ENCODE data around the gene PEX26. TPM values are rescaled to one million over a fixed set of nuclear protein-coding genes. Genes with fewer than 3 reads are reported as not detected.
A peak's percentile ranks its signal among the peaks of the same experiment; 100 is the strongest.
"Not testable (repeated sequence)": the region's sequence is repeated elsewhere in the genome, so short reads cannot be mapped to it uniquely, and the experiment has no call there.

Gene PEX26
- polyA plus RNA-seq, 6 donors from 2014 or later: 1.0 to 4.3 (median 2.4) TPM

- DNase-seq (no peak), ATAC-seq (ENCODE audit: low read depth in 2 of 2) (no peak)
- Mint-ChIP-seq H3K9me3 (no peaks in the 10 kb centered on the region), H3K27ac (no peak overlapping the region), H3K4me3 (peak overlapping the region in 5 of 8 donors; percentile 2 to 53 (median 30)), H3K27me3 (peaks cover 22 to 41% (median 26%) of the 10 kb centered on the region in 3 donors), H3K4me1 (peaks cover 27 to 36% (median 36%) of the 10 kb centered on the region in 3 donors), H3K36me3 (no peaks in the 10 kb centered on the region)
Measured at GRCh38 chr22:18113680-18114394, 36.0 kb downstream of the PEX26 start.

- no peaks in the 10 kb centered on the region for H3K36me3 Mint-ChIP-seq
- DNase-seq: no peak
- H3K9me3 Mint-ChIP-seq: no peaks in the 10 kb centered on the region
- peaks cover 18 to 38% (median 23%) of the 10 kb centered on the region in 3 donors for H3K27me3 Mint-ChIP-seq
- peaks cover 32 to 41% (median 39%) of the 10 kb centered on the region in 3 donors for H3K4me1 Mint-ChIP-seq
- ATAC-seq (ENCODE audit: low read depth in 2 of 2): no peak
- H3K27ac Mint-ChIP-seq: no peak overlapping the region
- peak overlapping the region in 2 of 8 donors; percentile 7 to 30 for H3K4me3 Mint-ChIP-seq
Measured at GRCh38 chr22:18114495-18114894, 36.7 kb downstream of the PEX26 start.

- H3K27ac Mint-ChIP-seq: peak overlapping the region in 1 of 6 donors; percentile 3
- peaks cover 30 to 41% (median 39%) of the 10 kb centered on the region in 3 donors for H3K4me1 Mint-ChIP-seq
Measured at GRCh38 chr22:18114976-18115652, 37.3 kb downstream of the PEX26 start.

GRCh38 chr22:18115906-18116371 lies 38.1 kb downstream of the PEX26 start:
- DNase-seq: no peak
- peaks cover 4 to 25% (median 19%) of the 10 kb centered on the region in 3 donors for H3K27me3 Mint-ChIP-seq
- H3K9me3 Mint-ChIP-seq: no peaks in the 10 kb centered on the region
- H3K4me1 Mint-ChIP-seq: peaks cover 30 to 41% (median 38%) of the 10 kb centered on the region in 3 donors
- no peak overlapping the region for H3K27ac Mint-ChIP-seq
- ATAC-seq (ENCODE audit: low read depth in 2 of 2): no peak
- H3K4me3 Mint-ChIP-seq: peak overlapping the region in 1 of 8 donors; percentile 61
- H3K36me3 Mint-ChIP-seq: no peaks in the 10 kb centered on the region

More at GRCh38 chr22:18114976-18115652, 37.3 kb downstream of the PEX26 start:
- DNase-seq: no peak
- Mint-ChIP-seq H3K4me3 (peak overlapping the region in 1 of 8 donors; percentile 59), H3K36me3 (no peaks in the 10 kb centered on the region), H3K27me3 (peaks cover 12 to 32% (median 19%) of the 10 kb centered on the region in 3 donors), H3K9me3 (no peaks in the 10 kb centered on the region)
- ATAC-seq (ENCODE audit: low read depth in 2 of 2): no peak

- peaks cover 0 to 19% (median 18%) of the 10 kb centered on the region in 3 donors for H3K27me3 Mint-ChIP-seq
- H3K9me3 Mint-ChIP-seq: no peaks in the 10 kb centered on the region
- no peak for DNase-seq
- no peaks in the 10 kb centered on the region for H3K36me3 Mint-ChIP-seq
- no peak for ATAC-seq (ENCODE audit: low read depth in 2 of 2)
- no peak overlapping the region for H3K4me3 Mint-ChIP-seq
- no peak overlapping the region for H3K27ac Mint-ChIP-seq
- H3K4me1 Mint-ChIP-seq: peaks cover 28 to 35% (median 31%) of the 10 kb centered on the region in 3 donors
Measured at GRCh38 chr22:18116634-18117033, 38.8 kb downstream of the PEX26 start.

- Mint-ChIP-seq H3K27ac (no peak overlapping the region), H3K4me1 (peaks cover 27 to 35% (median 28%) of the 10 kb centered on the region in 3 donors), H3K36me3 (no peaks in the 10 kb centered on the region), H3K27me3 (peaks cover 0 to 12% (median 6%) of the 10 kb centered on the region in 3 donors), H3K4me3 (no peak overlapping the region), H3K9me3 (no peaks in the 10 kb centered on the region)
- ATAC-seq (ENCODE audit: low read depth in 2 of 2): no peak
- DNase-seq: no peak
Measured at GRCh38 chr22:18118345-18118915, 40.6 kb downstream of the PEX26 start.

- no peaks in the 10 kb centered on the region for H3K9me3 Mint-ChIP-seq
- peak overlapping the region in 4 of 6 donors; percentile 17 to 63 (median 56) for H3K27ac Mint-ChIP-seq
- no peak for DNase-seq
- ATAC-seq (ENCODE audit: low read depth in 2 of 2): peak; percentile 12 to 40
- no peak overlapping the region for H3K4me3 Mint-ChIP-seq
- H3K36me3 Mint-ChIP-seq: no peaks in the 10 kb centered on the region
- peaks cover 0 to 1% (median under 1%) of the 10 kb centered on the region in 3 donors for H3K27me3 Mint-ChIP-seq
- H3K4me1 Mint-ChIP-seq: peaks cover 15 to 23% (median 17%) of the 10 kb centered on the region in 3 donors
Measured at GRCh38 chr22:18119409-18120110, 41.8 kb downstream of the PEX26 start.

GRCh38 chr22:18120857-18121256 lies 43.1 kb downstream of the PEX26 start:
- ATAC-seq (ENCODE audit: low read depth in 2 of 2) (no peak), DNase-seq (no peak)
- Mint-ChIP-seq H3K9me3 (no peaks in the 10 kb centered on the region), H3K27me3 (no peaks in the 10 kb centered on the region), H3K4me1 (peaks cover 15 to 17% (median 15%) of the 10 kb centered on the region in 3 donors), H3K27ac (no peak overlapping the region), H3K36me3 (no peaks in the 10 kb centered on the region), H3K4me3 (peak overlapping the region in 1 of 8 donors; percentile 34)

GRCh38 chr22:18121506-18121905 lies 43.7 kb downstream of the PEX26 start:
- no peaks in the 10 kb centered on the region for H3K27me3 Mint-ChIP-seq
- H3K36me3 Mint-ChIP-seq: peaks cover 0 to 3% of the 10 kb centered on the region in 2 donors
- no peaks in the 10 kb centered on the region for H3K9me3 Mint-ChIP-seq
- peaks cover 15 to 17% (median 15%) of the 10 kb centered on the region in 3 donors for H3K4me1 Mint-ChIP-seq
- no peak for DNase-seq
- no peak overlapping the region for H3K4me3 Mint-ChIP-seq
- ATAC-seq (ENCODE audit: low read depth in 2 of 2): no peak
- H3K27ac Mint-ChIP-seq: no peak overlapping the region

GRCh38 chr22:18121954-18122554 lies 44.3 kb downstream of the PEX26 start:
- H3K4me3 Mint-ChIP-seq: no peak overlapping the region
- H3K27me3 Mint-ChIP-seq: no peaks in the 10 kb centered on the region
- ATAC-seq (ENCODE audit: low read depth in 2 of 2): no peak
- no peak overlapping the region for H3K27ac Mint-ChIP-seq
- H3K9me3 Mint-ChIP-seq: no peaks in the 10 kb centered on the region
- H3K36me3 Mint-ChIP-seq: peaks cover 0 to 8% of the 10 kb centered on the region in 2 donors
- DNase-seq: no peak
- peaks cover 15 to 17% (median 15%) of the 10 kb centered on the region in 3 donors for H3K4me1 Mint-ChIP-seq

GRCh38 chr22:18123476-18124025 lies 45.8 kb downstream of the PEX26 start:
- not testable (repeated sequence) for ATAC-seq (ENCODE audit: low read depth in 2 of 2); H3K27ac Mint-ChIP-seq; H3K9me3 Mint-ChIP-seq; H3K27me3 Mint-ChIP-seq; DNase-seq; H3K36me3 Mint-ChIP-seq; H3K4me3 Mint-ChIP-seq
- peaks cover 15 to 17% (median 15%) of the 10 kb centered on the region in 3 donors for H3K4me1 Mint-ChIP-seq

GRCh38 chr22:18126606-18127005 lies 48.8 kb downstream of the PEX26 start:
- Mint-ChIP-seq H3K27me3 (no peaks in the 10 kb centered on the region), H3K4me1 (no peaks in the 10 kb centered on the region), H3K4me3 (peak overlapping the region in 1 of 8 donors; percentile 65), H3K27ac (peak overlapping the region in 1 of 6 donors; percentile 4), H3K36me3 (peaks cover 4 to 10% of the 10 kb centered on the region in 2 donors), H3K9me3 (no peaks in the 10 kb centered on the region)
- DNase-seq: no peak
- no peak for ATAC-seq (ENCODE audit: low read depth in 2 of 2)
